GM21619 (cell line): Measurements from ENCODE around the gene FAM177A1.
"Not testable (repeated sequence)": the region's sequence is repeated elsewhere in the genome, so short reads cannot be mapped to it uniquely, and the experiment has no call there.

Experiments used
- ATAC-seq: cut with Tn5 transposase; IDR thresholded peaks from one replicate; pipeline ENCODE4 v1.9.1; 2021; ENCODE audit not compliant: unreplicated experiment

FAM177A1 gene

GRCh38 chr14:35061113-35061791 lies 15.2 kb downstream of the FAM177A1 start:
- not testable (repeated sequence) for ATAC-seq

GRCh38 chr14:35065731-35066130 lies 19.7 kb downstream of the FAM177A1 start:
- not testable (repeated sequence) for ATAC-seq

- no peak for ATAC-seq
Observed at GRCh38 chr14:35068238-35069012, 22.4 kb downstream of the FAM177A1 start.

GRCh38 chr14:35072226-35072625 lies 26.2 kb downstream of the FAM177A1 start:
- no peak for ATAC-seq

- ATAC-seq: no peak
Observed at GRCh38 chr14:35073486-35073885, 27.4 kb downstream of the FAM177A1 start.

GRCh38 chr14:35078082-35078481 lies 32.0 kb downstream of the FAM177A1 start:
- ATAC-seq: no peak

GRCh38 chr14:35079742-35080141 lies 33.7 kb downstream of the FAM177A1 start:
- ATAC-seq: no peak

GRCh38 chr14:35083530-35084150 lies 37.6 kb downstream of the FAM177A1 start:
- no peak for ATAC-seq

- ATAC-seq: no peak
Observed at GRCh38 chr14:35085441-35085840, 39.4 kb downstream of the FAM177A1 start.

- ATAC-seq: no peak
Observed at GRCh38 chr14:35088514-35088913, 42.4 kb downstream of the FAM177A1 start.

- not testable (repeated sequence) for ATAC-seq
Observed at GRCh38 chr14:35094645-35095044, 48.6 kb downstream of the FAM177A1 start.

GRCh38 chr14:35107866-35108265 lies 61.8 kb downstream of the FAM177A1 start:
- no peak for ATAC-seq

- ATAC-seq: no peak
Observed at GRCh38 chr14:35112641-35113040, 66.6 kb downstream of the FAM177A1 start.

- ATAC-seq: no peak
Observed at GRCh38 chr14:35113308-35113950, 67.4 kb downstream of the FAM177A1 start.

- no peak for ATAC-seq
Observed at GRCh38 chr14:35114036-35114435, 68.0 kb downstream of the FAM177A1 start.

GRCh38 chr14:35116242-35116641 lies 70.2 kb downstream of the FAM177A1 start:
- no peak for ATAC-seq

- ATAC-seq: no peak
Observed at GRCh38 chr14:35117112-35117511, 71.0 kb downstream of the FAM177A1 start.

GRCh38 chr14:35121026-35121886 lies 75.2 kb downstream of the FAM177A1 start:
- ATAC-seq: no peak

GRCh38 chr14:35121887-35122695 lies 76.0 kb downstream of the FAM177A1 start, which contains the start of the genes PPP2R3C and PRORP:
Gene PPP2R3C, minus strand, starts transcription at chr14:35121990. Its CDS starts 31 bp downstream, at chr14:35121959.
Gene PRORP, plus strand, starts transcription at chr14:35122552. Its CDS starts 694 bp downstream, at chr14:35123246.
- ATAC-seq: peak; percentile 85
